Sigmoid colon (tissue), 4 donors: ENCODE measurements around the gene HABP2.

ENCODE experiments used
- CTCF ChIP-seq, 4 experiments: fragments of 450-650 bp in 3 of 4; fragments of 200-600 bp in 1 of 4; IDR thresholded peaks; one replicate each; pipeline ENCODE4 v1.5.1; 2016 to 2019; ENCODE audit warnings: antibody characterized with exemption in 4 of 4, mild to moderate bottlenecking in 3 of 4, moderate library complexity in 2 of 4
- POLR2A ChIP-seq, 2 donors: fragments of 450-650 bp; IDR thresholded peaks; one replicate each; pipeline ENCODE4 v1.6.1; 2016; ENCODE audit warnings: antibody characterized with exemption in 2 of 2, mild to moderate bottlenecking in 2 of 2, moderate library complexity in 2 of 2
- POLR2AphosphoS5 ChIP-seq, 4 donors: sonication (generic); formaldehyde crosslinking; IDR thresholded peaks; one replicate each; pipeline ENCODE4 v1.6.1; 2017; ENCODE audit warnings: antibody characterized with exemption in 4 of 4

GRCh38 chr10:113557424-113557862 lies 4.6 kb downstream of the HABP2 start:
- TF ChIP-seq CTCF (IDR thresholded peaks at IDR 0.05) (no peak), POLR2A (IDR thresholded peaks at IDR 0.05) (no peak), POLR2AphosphoS5 (IDR thresholded peaks at IDR 0.05) (no peak)
